ENCODE data around the gene NPIPA2. TPM values are rescaled to one million over a fixed set of nuclear protein-coding genes. Genes with fewer than 3 reads are reported as not detected.
"Not testable (repeated sequence)": the region's sequence is repeated elsewhere in the genome, so short reads cannot be mapped to it uniquely, and the experiment has no call there.

The NPIPA2 gene
- total RNA-seq, 1 donor from 2014 or later, result 3.0 TPM

GRCh38 chr16:14807184-14807678, 64.9 kb downstream of the NPIPA2 start:
- intact Hi-C loops (cut with DNase I); DNase-seq (ENCODE audit: missing footprints); ATAC-seq: not testable (repeated sequence)

DNA sequence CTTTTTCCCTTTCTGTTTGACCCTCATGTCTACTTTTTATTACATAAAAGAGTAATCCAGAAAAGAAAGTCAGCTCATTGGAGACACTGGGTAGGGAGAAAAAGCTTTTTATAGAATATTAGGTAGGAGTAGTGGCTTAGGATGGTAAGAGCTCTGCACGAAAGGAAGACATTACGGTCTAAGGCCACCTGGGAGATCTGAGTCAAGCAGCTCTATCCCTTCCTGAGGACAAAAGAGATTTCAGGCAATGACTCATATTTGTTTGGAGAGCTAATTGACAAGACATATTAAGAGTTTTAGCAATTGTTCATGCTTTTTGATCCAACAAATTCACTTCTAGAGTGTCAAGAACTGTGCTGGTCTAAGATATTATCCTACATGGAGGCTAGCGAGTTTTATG, 71.6 kb downstream of the NPIPA2 start:
- DNase-seq (ENCODE audit: missing footprints); ATAC-seq; intact Hi-C loops (cut with DNase I): not testable (repeated sequence)

Other genes with a start within 250 kb of the NPIPA2 start
- 17.2 TPM for gene PARN, start 112.3 kb upstream of the NPIPA2 start, total RNA-seq
- 26.0 TPM for gene BFAR, start 109.6 kb upstream of the NPIPA2 start, total RNA-seq
- not detected for gene PLA2G10, start 48.2 kb upstream of the NPIPA2 start, total RNA-seq
- 1.4 TPM for gene NPIPA3, start 39.1 kb upstream of the NPIPA2 start, total RNA-seq
- gene NOMO1, start 91.2 kb downstream of the NPIPA2 start, total RNA-seq, result 128 TPM
- gene NPIPA1, start 194.9 kb downstream of the NPIPA2 start, total RNA-seq, result 45.3 TPM
- gene PDXDC1, start 232.5 kb downstream of the NPIPA2 start, total RNA-seq, result 79.0 TPM